SKM-1 (cell line): Measurements from ENCODE around the gene ELOVL6.
"Not testable (repeated sequence)": the region's sequence is repeated elsewhere in the genome, so short reads cannot be mapped to it uniquely, and the experiment has no call there.

ENCODE experiments used
- DNase-seq: peaks from one replicate; lab custom pipeline; 2025; ENCODE audit not compliant: unreplicated experiment; lab: John Stamatoyannopoulos, UW

Gene ELOVL6

GRCh38 chr4:110078148-110078547, 120.3 kb downstream of the ELOVL6 start:
- DNase-seq: not testable (repeated sequence)

GRCh38 chr4:110076828-110077227, 121.6 kb downstream of the ELOVL6 start:
- DNase-seq: not testable (repeated sequence)

GRCh38 chr4:110075891-110076290, 122.5 kb downstream of the ELOVL6 start:
- DNase-seq: no peak

- no peak for DNase-seq
These were observed 123.2 kb downstream of the ELOVL6 start for GRCh38 chr4:110075083-110075738.

- no peak for DNase-seq
These were observed 123.8 kb downstream of the ELOVL6 start for GRCh38 chr4:110074570-110074969.

GRCh38 chr4:110073053-110073845, 125.2 kb downstream of the ELOVL6 start:
- DNase-seq: no peak

GRCh38 chr4:110071466-110071865, 126.9 kb downstream of the ELOVL6 start:
- DNase-seq: no peak

- no peak for DNase-seq
These were observed 130.2 kb downstream of the ELOVL6 start for GRCh38 chr4:110068248-110068647.

- DNase-seq: no peak
These were observed 133.5 kb downstream of the ELOVL6 start for GRCh38 chr4:110064934-110065333.

- no peak for DNase-seq
These were observed 134.1 kb downstream of the ELOVL6 start for GRCh38 chr4:110064295-110064694.

GRCh38 chr4:110062166-110062565, 136.2 kb downstream of the ELOVL6 start:
- DNase-seq: no peak

GRCh38 chr4:110061076-110061475, 137.3 kb downstream of the ELOVL6 start:
- DNase-seq: no peak

- DNase-seq: no peak
These were observed 138.7 kb downstream of the ELOVL6 start for GRCh38 chr4:110059556-110060191.

GRCh38 chr4:110058677-110059076, 139.7 kb downstream of the ELOVL6 start:
- DNase-seq: no peak

- no peak for DNase-seq
These were observed 143.2 kb downstream of the ELOVL6 start for GRCh38 chr4:110055158-110055768.

GRCh38 chr4:110049951-110050925, 148.2 kb downstream of the ELOVL6 start:
- no peak for DNase-seq

GRCh38 chr4:110046588-110047049, 151.8 kb downstream of the ELOVL6 start:
- DNase-seq: no peak

- no peak for DNase-seq
These were observed 155.6 kb downstream of the ELOVL6 start for GRCh38 chr4:110042545-110043517.

- no peak for DNase-seq
These were observed 156.7 kb downstream of the ELOVL6 start for GRCh38 chr4:110041735-110042134.
